ENCODE results near the gene LRRC45.
A peak's percentile ranks its signal among the peaks of the same experiment; 100 is the strongest.
"Not testable (repeated sequence)": the region's sequence is repeated elsewhere in the genome, so short reads cannot be mapped to it uniquely, and the experiment has no call there.

The LRRC45 gene

GRCh38 chr17:82036634-82037091 is 13.6 kb downstream of the LRRC45 start:
- no peak for DNase-seq

DNA sequence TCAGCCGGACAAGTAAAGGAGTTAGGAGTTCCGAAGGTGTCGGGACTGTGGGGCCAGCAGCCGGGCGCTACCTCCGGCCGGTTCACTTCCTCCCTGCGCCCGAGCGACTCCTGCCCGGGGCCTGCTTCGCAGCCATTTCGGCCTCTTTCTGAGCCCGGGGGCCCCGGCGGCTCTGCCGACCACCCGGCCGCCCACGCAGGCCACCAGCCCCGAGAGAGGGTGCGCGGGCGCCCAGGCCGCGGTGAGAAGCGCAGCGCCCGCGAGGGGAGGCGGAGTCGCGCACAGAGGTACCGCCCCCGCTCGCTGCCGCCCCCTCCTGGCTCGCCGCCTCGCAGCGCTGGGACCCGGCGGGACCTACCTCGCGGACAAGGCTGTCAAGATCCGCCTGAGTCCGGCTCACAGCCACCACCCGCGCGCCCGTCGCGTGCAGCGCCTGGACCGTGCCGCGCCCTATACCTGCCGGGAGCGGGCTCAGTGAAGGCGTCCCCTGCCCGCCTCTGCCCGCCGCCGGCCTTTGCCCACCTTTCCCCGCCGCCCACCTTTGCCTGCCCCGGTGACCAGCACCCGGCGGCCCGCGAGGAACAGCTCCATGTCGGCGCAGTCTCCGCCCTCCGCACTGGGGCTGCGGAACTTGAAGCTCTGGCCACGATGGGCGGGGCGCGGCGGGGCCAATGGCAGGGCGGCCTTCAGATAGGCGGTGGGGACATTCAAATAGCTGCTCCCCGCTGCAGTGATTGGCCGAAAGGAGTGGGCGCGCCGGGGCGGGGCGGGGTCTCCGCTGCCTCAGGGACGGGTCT is 14.2 kb downstream of the LRRC45 start, which contains the start of gene DCXR:
Gene DCXR, minus strand, starts transcription at position 606 of the 797 bp plus-strand sequence. Its CDS starts 15 bp downstream, at position 591.
- peak; percentile 96 for DNase-seq

DNA sequence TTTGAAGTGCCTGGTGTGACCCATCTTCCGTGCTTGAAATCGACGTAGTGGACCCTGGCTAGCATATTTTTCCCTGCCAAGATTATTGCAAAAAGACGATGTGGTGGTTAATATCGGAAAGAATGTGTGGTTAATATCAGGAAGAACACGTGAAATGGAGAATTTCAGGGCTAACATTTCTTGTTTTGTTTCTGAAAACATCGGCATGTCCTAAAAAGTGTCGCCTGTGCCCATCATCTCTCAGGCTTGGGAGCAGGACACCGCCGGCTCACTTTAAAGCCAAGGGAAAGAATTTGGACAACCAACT is 14.7 kb downstream of the LRRC45 start:
- DNase-seq, result no peak

- not testable (repeated sequence) for DNase-seq
Observed at GRCh38 chr17:82038796-82039409, 15.8 kb downstream of the LRRC45 start.

GRCh38 chr17:82039695-82040299 is 16.7 kb downstream of the LRRC45 start:
- no peak for DNase-seq

- no peak for DNase-seq
Observed at GRCh38 chr17:82041144-82041814, 18.2 kb downstream of the LRRC45 start.

GRCh38 chr17:82042649-82043048 is 19.5 kb downstream of the LRRC45 start:
- DNase-seq, result no peak

- no peak for DNase-seq
Observed at GRCh38 chr17:82043507-82043906, 20.4 kb downstream of the LRRC45 start.

- no peak for DNase-seq
Observed at GRCh38 chr17:82045936-82046484, 22.9 kb downstream of the LRRC45 start.

DNA sequence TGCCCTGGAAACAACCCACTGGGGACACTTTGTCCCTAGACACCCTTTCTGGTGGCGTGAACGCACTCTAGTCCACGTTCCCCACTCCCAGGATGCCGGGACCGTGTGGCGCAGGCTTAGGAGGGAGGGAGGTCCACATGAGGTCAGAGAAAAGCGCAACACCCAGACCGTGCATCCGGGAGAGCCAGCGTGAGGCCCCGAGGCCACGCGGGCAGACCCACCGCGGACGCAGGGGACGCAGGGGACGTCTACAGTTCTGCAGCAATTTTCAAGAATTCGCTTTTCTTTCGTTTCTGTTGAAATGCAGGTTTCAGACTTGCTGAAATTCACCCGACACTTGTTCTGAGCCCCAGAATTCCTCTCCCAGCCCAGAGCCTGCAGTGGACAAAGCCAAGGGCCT is 23.8 kb downstream of the LRRC45 start:
- no peak for DNase-seq

- DNase-seq, result no peak
Observed at GRCh38 chr17:82047379-82047778, 24.3 kb downstream of the LRRC45 start.

- no peak for DNase-seq
Observed at GRCh38 chr17:82047914-82048570, 24.9 kb downstream of the LRRC45 start.

DNA sequence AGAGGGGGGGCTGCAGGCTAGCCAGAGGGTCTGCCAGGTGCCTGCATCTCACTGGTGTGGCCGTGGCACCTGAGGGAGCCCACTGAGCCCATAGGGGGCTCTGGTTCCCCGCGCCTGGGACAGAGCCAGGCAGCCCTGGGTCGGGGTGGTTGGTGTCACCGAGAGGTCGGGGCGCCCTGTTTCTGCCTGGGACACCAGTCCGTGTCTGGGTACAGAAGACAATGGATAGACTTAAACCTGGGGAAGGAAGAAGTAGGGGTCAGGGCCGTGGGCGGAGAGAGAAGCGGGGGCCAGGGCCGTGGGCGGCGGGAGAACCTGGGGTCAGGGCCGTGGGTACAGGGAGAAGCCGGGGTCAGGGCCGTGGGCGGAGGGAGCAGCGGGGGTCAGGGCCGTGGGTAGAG is 25.5 kb downstream of the LRRC45 start:
- no peak for DNase-seq

- DNase-seq, result no peak
Observed at GRCh38 chr17:82049106-82049505, 26.0 kb downstream of the LRRC45 start.

- no peak for DNase-seq
Observed at GRCh38 chr17:82049521-82049971, 26.4 kb downstream of the LRRC45 start.

DNA sequence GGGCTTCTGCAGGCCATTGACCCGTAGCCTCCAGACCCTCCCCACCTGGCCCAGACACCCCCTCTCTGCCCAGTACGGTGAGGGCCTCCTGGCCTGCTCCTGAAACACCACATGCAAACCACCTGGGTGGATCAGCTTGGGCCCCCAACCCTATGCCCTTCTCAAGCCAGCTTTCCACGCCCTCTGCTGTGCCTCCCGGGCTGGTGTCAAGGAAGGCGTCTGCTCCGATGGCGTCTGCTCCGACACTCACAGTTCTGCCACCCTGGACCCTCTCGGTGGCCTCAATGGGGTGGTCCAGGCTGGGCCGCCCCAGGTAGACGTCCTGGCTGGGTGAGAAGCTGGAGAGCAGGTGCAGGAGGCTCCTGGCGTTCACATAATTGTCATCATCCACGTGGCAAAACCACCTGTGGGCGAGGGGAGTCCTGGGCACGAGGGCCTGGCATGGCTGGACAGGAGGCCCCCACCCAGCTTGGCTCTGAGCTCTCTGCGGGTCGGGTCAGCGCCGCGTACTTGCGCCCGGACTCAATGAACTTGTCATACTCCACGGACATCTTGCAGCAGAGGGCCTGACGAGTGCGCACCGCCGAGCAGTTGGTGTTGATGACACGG is 27.2 kb downstream of the LRRC45 start:
- DNase-seq, result no peak

GRCh38 chr17:82050761-82051641 is 27.9 kb downstream of the LRRC45 start:
- no peak for DNase-seq

DNA sequence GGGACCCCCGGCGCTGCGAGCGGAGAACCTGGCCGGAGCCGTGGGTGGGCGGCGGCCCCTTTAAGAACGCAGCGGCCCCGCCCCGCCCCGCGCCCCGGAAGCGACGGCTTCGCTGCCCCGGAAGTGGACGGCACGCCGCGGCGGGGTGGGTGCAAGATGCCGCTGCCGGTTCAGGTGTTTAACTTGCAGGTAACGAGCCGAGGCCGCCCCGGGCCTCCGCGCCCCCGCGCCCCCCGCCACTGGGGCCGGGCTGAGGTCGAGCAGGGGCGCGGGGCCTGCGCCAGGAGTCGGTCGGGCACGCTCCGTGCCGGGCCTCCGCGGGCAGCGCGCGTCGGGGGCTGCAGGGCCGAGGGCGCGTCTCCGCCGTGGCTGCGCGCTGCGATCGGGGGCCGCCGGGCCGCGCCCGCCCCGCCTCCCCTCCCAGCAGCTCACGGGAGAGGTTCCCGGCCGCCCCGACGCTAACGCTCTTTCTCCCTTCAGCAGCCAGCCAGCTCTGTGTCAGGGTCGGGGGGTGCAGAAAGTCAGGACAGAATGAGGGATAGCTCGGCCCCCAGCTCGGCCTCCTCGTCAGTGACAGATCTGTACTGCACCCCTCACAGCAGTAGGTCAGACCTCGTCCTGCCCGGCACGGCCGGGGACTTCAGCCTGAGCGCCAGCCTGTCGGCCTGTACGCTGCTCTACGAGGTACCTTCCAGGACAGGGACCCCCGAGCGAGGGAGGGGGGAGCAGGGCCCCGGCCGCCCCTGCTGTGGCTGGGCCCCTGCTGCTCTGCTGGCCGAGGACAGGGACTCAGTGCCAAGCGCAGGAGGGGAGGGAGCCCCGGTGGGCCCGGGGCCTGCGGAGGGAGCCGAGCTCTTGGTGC is 28.9 kb downstream of the LRRC45 start, which contains the start of the genes GPS1 and RFNG:
Gene GPS1, plus strand, starts transcription at position 123 of the 862 bp plus-strand sequence. Its CDS starts 34 bp downstream, at position 157.
Gene RFNG, minus strand, starts transcription at position 36 of the 862 bp plus-strand sequence. CDS start 45 bp downstream, outside the sequence.
- DNase-seq, result peak; percentile 68

- no peak for DNase-seq
Observed at GRCh38 chr17:82052638-82053059, 29.5 kb downstream of the LRRC45 start.

DNA sequence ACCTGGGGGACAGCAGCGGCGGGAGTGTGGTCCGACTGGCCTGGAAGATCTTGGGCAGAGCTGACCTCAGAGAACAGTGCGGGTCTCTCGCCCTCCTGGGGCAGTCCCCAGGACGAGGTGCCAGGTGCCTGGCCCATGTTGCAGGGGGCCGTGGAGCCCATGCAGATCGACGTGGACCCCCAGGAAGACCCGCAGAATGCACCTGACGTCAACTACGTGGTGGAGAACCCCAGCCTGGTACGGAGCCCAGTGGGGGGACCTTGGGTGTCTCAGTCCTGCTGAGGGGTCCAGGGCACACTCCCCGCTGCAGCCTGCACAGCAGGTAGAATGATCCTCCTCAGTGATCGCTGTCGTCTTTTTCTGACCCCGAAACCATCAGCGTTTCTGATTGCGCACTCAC is 30.0 kb downstream of the LRRC45 start:
- no peak for DNase-seq

All from NCI-H510A (cell line).